Measurements from ENCODE around the gene SLC51A.
A peak's percentile ranks its signal among the peaks of the same experiment; 100 is the strongest.
"Not testable (repeated sequence)": the region's sequence is repeated elsewhere in the genome, so short reads cannot be mapped to it uniquely, and the experiment has no call there.

Gene SLC51A

GRCh38 chr3:196193133-196193735 lies 23.1 kb upstream of the SLC51A start:
- no peak for DNase-seq (ENCODE audit: low read depth in 2 of 2)

- DNase-seq (ENCODE audit: low read depth in 2 of 2) = no peak
These were observed 22.4 kb upstream of the SLC51A start for GRCh38 chr3:196193736-196194541.

- no peak for DNase-seq (ENCODE audit: low read depth in 2 of 2)
These were observed 21.8 kb upstream of the SLC51A start for GRCh38 chr3:196194542-196194915.

GRCh38 chr3:196195664-196196265 lies 20.6 kb upstream of the SLC51A start:
- no peak for DNase-seq (ENCODE audit: low read depth in 2 of 2)

- no peak for DNase-seq (ENCODE audit: low read depth in 2 of 2)
These were observed 18.8 kb upstream of the SLC51A start for GRCh38 chr3:196197524-196197923.

- no peak for DNase-seq (ENCODE audit: low read depth in 2 of 2)
These were observed 18.2 kb upstream of the SLC51A start for GRCh38 chr3:196198081-196198675.

- no peak for DNase-seq (ENCODE audit: low read depth in 2 of 2)
These were observed 17.3 kb upstream of the SLC51A start for GRCh38 chr3:196198771-196199753.

GRCh38 chr3:196202516-196202970 lies 13.8 kb upstream of the SLC51A start:
- DNase-seq (ENCODE audit: low read depth in 2 of 2) = no peak

GRCh38 chr3:196203846-196204245 lies 12.5 kb upstream of the SLC51A start:
- DNase-seq (ENCODE audit: low read depth in 2 of 2) = no peak

GRCh38 chr3:196205442-196206205 lies 10.7 kb upstream of the SLC51A start:
- not testable (repeated sequence) for DNase-seq (ENCODE audit: low read depth in 2 of 2)

- DNase-seq (ENCODE audit: low read depth in 2 of 2) = no peak
These were observed 9.0 kb upstream of the SLC51A start for GRCh38 chr3:196207159-196207832.

GRCh38 chr3:196207833-196208607 lies 8.3 kb upstream of the SLC51A start:
- DNase-seq (ENCODE audit: low read depth in 2 of 2) = peak in 1 of 2 donors; percentile 27

GRCh38 chr3:196208942-196209695 lies 7.2 kb upstream of the SLC51A start:
- no peak for DNase-seq (ENCODE audit: low read depth in 2 of 2)

GRCh38 chr3:196209944-196210672 lies 6.2 kb upstream of the SLC51A start:
- not testable (repeated sequence) for DNase-seq (ENCODE audit: low read depth in 2 of 2)

GRCh38 chr3:196210673-196211556 lies 5.4 kb upstream of the SLC51A start, which contains the start of gene ZDHHC19:
TSS of gene ZDHHC19 (minus strand) at chr3:196211400. CDS start at chr3:196211315, 85 bp downstream.
- no peak for DNase-seq (ENCODE audit: low read depth in 2 of 2)

GRCh38 chr3:196214783-196215441 lies 1.4 kb upstream of the SLC51A start:
- no peak for DNase-seq (ENCODE audit: low read depth in 2 of 2)
